ENCODE data around the gene PRSS53. TPM values are rescaled to one million over a fixed set of nuclear protein-coding genes. Genes with fewer than 3 reads are reported as not detected.

Gene PRSS53
- polyA plus RNA-seq, 4 donors = 0.59 to 2.1 (median 1.1) TPM

DNA sequence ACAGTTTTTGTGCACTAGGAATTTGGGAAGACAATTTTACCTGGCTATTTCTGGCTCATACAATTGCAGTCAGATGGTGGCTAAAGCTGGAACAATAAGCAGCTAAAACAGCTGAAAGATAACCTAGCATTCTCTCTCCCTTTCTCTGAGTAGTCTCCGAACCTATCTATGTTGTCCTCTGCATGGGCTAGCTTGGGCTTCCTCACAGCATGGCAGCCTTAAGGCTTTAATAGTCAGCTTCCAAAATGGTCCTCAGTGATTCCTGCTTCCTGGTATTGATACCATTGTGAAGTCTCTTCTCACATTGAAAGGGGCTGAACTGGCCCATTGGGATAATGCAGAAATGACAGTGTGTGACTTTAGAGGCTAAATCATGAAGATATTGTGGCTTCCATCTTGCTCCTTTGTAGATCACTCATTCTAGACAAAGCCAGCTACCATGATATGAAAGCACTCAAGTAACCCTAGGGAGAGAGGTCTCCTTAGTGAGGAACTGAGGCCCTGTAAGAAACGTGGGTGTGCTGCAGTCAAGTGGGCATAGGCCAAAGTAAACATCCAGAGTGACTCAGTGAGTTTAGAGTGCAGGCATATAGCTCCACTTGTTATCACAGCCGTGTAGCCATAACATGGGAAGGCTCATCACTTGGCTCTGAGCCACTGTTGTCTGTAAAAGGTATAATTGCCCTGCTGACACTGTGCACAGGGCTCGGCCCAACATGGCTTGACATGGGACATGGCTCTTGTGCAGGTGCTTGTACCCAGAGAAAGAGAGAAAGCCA, 11.3 kb upstream of the PRSS53 start:
- DNase-seq (ENCODE audit: low read depth in 4 of 4, low spot score in 3 of 4) = no peak

DNA sequence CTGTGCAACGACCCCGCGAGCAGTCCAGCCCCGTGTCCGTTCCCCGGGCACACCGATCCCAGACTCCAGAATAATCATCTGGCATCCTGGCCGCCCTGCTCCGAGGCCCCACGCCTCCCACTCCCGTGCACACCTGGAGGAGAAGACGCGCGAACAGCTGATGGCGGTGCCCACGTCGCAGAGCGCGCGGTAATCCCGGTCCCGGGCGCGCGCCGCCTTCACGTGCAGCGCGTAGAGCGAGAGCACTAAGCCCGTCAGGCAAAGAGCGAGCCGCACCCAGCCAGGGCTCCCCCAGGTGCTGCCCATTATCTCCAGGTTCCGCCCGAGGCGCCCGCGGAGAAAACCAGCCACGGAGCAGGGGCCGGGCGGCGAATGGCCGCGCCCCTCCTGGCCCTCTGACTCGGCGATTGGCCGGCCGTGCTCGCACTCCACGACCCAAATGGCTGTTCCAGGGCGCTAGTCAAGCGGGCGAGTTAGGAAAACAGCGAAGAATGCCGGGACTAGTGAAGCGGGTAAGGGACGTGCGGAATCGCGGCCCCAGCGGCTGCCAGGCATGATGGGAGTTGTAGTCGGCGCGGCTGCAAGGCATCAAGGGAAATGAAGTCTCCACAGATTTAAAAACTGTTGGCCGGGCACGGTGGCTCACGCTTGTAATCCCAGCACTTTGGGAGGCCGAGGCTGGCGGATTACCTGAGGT, 5.8 kb upstream of the PRSS53 start, which contains the start of gene VKORC1:
Gene VKORC1, minus strand, starts transcription at position 374 of the 697 bp plus-strand sequence. Its CDS starts 68 bp downstream, at position 306.
- DNase-seq (ENCODE audit: low read depth in 4 of 4, low spot score in 3 of 4) = peak; percentile 75 to 87 (median 82)

DNA sequence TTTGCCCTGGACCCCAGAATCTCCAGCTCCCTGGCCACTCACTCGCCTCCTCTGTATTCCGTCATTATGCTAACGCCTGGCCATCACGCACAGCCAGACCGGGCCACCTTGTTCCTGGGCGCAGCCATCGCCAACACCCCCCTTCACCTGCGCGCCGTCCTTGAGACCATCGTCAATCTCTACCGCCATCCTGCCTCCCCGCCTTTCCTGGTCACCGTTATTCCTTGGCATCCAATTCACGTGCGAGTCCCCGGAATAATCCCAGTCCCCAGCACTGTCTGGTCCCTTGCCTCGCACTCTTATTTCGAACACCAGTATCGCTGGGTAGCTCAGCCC, 5.3 kb upstream of the PRSS53 start:
- DNase-seq (ENCODE audit: low read depth in 4 of 4, low spot score in 3 of 4) = no peak

DNA sequence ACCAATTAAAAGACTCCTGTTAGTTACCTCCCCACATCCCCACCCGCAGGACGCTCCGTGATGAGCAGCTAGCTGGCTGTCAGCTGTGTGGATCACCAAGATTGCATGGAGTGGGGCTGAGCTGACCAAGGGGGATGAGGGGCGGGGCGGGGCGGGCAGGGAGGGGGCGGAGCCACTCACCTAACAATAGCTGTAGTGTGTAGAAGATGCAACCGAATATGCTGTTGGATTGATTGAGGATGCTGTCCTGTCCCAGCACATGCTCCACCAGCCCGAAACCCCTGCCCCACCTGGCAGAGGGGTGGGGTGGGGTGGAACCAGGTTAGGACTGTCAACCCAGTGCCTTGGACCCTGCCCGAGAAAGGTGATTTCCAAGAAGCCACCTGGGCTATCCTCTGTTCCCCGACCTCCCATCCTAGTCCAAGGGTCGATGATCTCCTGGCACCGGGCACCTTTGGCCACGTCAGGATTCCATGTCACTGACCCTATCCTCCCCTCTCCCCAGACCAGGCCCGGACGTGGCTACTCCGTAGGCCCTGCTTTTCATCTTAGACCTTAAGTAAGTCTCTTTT, 4.5 kb upstream of the PRSS53 start:
- DNase-seq (ENCODE audit: low read depth in 4 of 4, low spot score in 3 of 4) = no peak

DNA sequence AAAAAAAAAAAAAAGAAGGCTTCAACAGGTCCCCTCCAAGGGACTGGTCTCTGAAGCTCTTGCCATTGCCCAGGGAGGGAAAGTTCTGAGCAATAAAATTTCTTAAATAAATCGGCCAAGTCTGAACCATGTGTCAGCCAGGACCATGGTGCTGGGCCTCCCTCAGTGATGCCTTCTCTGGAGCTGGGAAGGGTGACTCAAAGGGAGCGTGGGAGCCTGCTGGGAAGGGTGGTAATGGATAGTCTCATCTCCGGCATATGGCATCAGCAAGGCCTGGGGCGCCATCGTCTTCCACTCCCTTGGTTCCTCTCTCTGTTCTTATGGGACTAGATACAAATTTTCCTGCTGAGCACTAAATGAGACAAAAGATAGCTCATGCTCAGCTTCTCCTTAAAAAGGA, 3.6 kb upstream of the PRSS53 start:
- no peak for DNase-seq (ENCODE audit: low read depth in 4 of 4, low spot score in 3 of 4)

DNA sequence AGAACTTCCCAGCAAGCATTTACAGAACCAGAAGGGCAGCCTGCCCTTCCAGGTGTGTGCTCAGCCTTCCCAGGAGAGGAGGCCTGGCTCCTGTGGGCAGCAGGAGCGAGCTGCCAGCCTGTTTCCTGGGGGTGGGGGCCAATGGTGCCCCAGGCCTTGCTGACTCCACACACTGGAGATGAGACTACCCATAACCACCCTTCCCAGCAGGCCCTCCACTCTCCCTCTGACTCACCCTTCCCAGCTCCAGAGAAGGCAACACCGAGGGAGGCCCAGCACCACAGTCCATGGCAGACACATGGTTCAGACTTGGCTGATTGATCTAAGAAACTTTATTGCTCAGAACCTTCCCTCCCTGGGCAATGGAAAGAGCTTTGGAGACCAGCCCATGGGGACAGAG, 1.8 kb upstream of the PRSS53 start:
- no peak for DNase-seq (ENCODE audit: low read depth in 4 of 4, low spot score in 3 of 4)

DNA sequence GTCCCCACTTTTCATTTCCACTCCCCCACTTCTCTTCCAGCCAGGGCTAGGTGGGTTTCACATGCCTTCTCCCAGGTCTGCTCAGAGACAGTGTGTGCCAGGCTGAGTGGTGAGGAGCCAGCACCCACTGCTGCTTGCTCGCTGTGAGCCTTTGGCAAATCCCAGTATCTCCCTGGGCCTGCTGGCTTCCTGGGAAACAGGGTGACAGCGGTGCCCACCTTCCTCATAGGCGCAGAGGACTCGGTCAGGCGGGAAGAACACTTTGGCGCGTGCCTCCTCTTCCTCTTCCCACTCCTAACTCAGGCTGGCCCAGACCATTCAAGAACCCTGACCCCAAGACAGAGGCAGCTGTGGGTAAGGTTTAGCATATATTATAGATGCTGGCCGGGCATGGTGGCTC, 456 bp upstream of the PRSS53 start:
- no peak for DNase-seq (ENCODE audit: low read depth in 4 of 4, low spot score in 3 of 4)

DNA sequence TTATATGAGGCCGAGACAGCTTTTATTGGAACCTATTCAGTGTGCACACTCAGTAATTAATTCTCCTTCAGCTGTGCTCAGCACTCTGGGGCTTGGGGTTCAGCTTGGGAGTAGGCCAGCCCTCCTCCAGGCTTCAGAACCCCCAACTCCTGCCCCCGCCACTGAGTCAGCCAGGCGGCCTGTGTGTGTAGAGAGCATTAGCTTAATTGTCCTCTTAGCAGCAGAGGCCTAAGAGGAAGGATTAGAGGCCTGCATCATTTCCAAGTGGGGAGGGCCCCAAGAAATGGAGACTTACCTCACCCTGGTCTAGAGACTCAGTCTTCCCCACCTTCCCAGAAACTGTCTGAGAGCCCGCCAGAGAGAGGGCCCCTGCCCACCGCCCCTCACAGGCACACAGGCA, 772 bp downstream of the PRSS53 start:
- DNase-seq (ENCODE audit: low read depth in 4 of 4, low spot score in 3 of 4) = no peak

DNA sequence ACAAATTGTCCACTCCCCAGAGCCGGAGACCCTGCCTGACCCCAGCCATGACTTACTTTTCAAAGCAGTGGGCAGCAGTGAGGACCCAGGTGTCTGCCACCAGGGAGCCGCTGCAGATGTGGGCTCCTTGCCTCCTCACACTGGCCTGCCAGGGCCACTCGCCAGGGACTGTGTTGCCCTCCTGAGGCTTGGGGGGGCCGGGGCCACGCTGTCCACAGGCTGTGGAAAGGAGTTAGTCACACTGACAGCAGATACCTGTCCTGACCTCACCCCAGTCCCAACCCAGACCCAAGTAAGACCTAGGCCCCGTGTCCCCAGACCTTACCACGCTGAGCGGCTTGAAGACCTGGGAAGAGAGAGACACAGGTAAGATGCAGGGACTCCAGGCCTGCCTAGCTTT, 1.3 kb downstream of the PRSS53 start:
- DNase-seq (ENCODE audit: low read depth in 4 of 4, low spot score in 3 of 4) = no peak

DNA sequence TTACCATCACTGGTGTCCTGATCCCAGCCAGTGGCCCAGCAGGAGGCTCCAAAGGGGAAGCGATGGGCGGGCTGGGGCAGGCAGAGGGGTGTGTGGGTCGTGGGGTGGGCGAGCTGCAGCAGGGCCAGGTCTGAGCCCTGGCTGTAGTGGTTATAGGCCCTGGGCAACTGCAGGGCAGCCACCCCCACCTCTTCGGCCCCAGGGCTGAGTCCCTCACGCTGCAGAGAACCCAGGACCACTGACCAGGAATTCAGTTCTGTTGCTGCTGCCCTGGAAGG, 2.2 kb downstream of the PRSS53 start:
- DNase-seq (ENCODE audit: low read depth in 4 of 4, low spot score in 3 of 4) = no peak

DNA sequence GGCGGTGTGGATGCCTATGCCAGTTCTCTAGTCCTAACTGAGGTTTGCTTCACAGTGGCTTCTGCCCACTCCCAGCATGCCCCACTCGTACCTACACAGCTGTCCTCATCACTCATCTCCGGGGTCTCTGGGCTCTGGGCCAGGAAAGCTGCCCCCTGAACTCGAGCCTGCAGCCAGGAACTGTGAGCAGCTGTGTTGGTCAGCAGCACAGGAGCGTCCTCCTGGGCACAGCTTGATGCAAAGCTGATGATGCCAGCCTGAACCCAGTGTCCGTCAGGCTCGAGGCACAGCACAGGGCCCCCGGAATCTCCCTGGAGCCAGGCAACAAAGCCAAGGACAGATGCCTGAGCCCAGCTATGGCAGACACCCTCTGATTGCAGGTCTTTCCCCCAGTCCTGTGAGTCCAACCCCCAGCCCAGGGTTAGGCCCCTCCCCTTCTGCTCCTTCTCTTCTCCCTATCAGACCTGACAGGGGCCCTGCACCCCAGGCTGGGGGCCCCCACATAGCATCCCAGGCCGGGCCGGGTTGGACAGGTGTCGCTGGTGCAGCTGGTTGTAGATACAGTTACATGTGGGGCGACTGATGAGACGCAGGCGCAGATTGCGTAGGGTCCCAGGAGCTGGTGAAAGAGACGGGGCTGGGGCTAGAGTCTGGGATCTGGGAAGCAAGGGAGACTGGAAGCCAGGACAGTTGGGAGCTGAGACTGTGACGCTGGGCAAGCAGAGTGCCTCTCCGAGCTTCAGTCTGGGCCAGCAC, 2.7 kb downstream of the PRSS53 start:
- no peak for DNase-seq (ENCODE audit: low read depth in 4 of 4, low spot score in 3 of 4)

DNA sequence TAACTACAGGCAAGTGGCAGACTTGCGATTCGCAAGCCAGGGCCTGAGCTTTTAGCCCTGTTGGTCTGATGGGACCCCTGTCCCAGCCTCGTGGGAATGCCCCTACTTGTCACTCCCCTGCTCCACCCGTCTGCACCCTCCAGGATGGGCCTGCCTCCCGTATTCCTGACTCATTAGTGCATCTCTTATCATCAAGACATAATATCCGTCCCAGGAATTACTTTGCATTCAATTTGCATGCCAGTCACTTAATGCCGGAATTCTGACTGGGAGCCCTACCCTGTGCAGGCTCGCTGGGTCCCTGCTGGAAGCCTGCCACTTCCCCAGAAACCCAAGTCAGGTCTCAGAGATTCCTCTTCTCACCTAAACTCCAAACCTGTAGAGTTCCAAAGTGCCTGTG, 3.3 kb downstream of the PRSS53 start:
- no peak for DNase-seq (ENCODE audit: low read depth in 4 of 4, low spot score in 3 of 4)

DNA sequence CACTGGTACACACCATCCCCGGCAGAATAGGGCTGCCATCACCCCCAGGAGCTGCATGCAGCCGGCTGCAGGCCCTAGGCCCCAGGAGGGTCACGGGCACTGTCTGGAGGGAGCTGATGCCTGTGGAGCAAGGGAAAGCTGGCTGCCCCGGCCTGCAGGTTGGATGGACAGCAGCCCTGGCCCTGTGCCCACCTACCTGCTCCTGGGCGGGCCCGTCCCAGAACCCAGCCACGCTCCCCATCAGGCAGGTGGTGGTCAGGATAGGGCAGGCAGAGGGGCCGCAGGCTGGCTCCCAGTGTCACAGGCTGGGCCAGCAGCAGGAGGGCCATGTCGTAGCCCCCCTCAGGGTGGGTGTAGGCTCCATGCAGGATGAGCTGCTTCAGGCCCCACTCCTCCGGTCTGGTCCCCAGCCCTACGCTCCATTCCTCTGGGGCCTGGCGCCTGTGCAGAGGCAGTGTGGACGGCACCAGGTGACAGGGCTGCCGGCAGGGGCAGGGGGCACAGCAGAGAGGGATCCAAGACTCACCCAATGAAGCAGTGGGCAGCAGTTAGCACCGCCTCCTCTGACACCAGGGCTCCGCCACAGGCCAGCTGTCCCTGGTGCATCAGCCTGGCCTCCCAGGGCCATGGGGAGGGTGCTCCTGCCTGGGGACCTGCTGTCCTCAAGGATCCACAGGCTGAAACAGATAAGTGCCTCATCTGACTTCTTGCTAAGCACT, 4.0 kb downstream of the PRSS53 start:
- no peak for DNase-seq (ENCODE audit: low read depth in 4 of 4, low spot score in 3 of 4)

DNA sequence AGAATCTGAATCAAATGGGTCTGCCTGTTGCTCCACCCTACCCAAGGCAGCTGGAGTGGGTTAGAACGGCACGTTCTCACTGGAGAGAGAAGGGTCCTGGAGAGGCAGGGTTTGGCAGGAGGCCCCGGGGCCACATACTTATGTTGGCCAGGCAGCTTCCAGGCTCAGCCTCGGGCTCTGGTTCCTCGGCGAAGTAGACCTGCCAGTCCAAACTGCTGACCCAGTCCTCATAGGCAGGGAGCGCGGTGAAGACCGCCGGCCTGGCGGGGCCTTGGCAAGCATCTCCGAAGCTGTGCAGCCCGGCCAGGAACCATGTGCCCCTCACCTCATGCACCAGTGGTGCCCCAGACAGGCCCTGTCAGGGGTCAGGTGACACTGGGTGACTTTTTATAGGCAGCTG, 4.8 kb downstream of the PRSS53 start:
- DNase-seq (ENCODE audit: low read depth in 4 of 4, low spot score in 3 of 4) = no peak

DNA sequence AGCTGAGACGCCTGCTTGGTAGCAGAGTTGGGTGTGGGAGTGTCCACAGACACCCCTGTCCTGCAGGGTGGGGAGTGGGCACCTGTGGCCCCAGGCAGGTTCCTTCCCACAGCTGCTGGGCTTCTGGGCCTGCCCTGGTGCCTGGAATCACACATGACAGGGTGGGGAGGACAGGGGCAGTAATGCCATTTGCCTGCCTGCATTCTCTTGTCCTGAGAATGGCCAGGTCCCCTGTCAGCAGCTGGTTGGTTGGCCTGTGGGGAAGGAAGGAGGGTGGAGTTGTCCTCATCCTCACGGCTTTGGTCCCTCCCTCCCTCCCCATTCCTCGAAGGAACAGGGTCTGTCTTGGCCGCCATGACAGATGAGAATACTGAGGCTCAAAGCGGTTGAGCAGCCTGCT, 5.2 kb downstream of the PRSS53 start:
- no peak for DNase-seq (ENCODE audit: low read depth in 4 of 4, low spot score in 3 of 4)

DNA sequence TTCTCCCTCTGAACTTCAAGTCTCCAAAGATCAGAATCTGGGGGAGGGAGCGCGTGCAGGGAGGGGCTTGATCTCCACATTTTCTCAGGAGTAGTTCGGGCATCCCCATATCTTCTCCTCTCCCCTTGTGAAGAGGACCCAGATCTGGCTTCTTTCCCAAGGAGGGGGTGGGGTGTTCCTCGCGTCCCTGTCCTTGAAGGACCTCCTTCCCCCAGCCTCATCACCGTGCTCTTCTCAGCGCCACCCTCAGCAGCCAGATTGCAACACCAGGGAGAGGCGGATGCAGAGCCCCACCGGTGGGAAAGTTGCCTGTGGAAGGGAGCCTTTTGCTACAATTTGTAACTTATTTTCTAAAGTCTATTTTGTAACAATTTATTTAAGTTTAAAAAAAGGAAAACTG, 5.7 kb downstream of the PRSS53 start:
- DNase-seq (ENCODE audit: low read depth in 4 of 4, low spot score in 3 of 4) = no peak

DNA sequence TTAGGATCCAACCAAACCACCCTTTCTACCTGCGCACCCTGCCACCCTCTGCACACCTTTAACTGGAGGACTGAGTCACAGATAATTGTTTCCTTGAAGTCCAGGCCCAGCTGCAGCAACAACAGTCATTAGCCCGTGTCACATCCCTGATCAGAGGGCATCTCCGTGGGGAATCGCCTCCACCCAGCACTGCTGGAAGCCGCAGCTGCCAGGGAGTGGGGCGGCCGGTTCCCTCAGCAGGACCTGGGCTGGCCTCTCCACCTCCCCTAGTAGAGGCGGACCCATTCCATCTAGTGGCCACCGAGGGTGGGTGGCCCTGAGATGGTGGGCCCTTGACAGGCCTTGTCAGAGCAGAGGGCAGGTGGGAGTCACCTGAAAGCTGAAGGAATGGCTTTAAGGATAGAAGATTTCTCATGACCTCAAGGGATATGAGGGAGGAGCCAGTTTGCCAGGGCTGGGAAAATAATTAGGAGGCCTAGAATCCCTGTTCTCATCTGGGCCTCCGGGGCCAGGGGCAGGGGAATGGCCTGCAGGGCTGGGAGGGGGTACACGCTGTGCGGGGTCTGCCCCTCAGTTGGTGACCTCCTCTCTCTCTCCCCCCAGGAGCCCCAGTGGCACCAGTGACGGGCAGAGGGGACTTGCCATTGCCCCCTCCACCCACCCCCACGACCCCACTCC, 6.2 kb downstream of the PRSS53 start:
- DNase-seq (ENCODE audit: low read depth in 4 of 4, low spot score in 3 of 4) = no peak

DNA sequence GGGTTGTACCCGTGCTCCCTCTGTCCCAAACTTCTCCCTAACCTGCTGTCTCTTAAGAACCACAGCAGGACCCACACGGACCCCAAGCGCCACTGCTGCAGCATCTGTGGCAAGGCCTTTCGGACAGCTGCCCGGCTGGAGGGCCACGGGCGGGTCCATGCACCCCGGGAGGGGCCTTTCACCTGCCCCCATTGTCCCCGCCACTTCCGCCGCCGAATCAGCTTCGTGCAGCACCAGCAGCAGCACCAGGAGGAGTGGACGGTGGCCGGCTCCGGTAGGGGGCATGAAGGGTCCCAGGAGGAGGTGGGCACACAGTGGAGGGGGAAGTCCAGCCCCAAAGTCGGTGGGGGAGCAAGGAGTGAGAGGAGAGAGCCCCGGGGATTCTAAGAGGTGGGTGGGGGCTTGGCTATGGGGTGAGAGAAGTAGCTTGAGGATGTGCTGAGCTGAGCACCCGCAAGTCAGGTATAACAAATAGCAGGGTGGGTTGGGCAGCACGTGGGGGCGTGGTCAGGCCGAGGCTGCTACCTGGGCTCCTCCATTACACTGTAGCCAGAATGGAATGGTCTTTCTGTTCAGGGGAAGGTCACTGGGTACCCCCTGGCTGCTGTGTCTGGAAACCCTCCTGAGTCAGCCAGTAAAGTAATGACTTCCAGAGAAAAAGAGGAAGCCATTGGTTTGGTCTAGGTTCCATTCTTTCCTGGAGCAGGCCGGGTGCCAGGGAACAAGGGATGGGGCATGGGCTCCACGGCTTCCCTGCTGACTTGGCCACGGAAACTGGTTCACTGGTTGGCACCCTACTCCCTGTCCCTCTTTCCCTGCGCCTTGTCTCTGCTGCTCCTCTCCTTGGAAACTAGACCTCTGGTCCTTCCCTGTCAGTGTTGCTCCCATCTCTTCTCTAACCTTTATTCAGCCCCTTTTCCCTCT, 7.1 kb downstream of the PRSS53 start:
- no peak for DNase-seq (ENCODE audit: low read depth in 4 of 4, low spot score in 3 of 4)

DNA sequence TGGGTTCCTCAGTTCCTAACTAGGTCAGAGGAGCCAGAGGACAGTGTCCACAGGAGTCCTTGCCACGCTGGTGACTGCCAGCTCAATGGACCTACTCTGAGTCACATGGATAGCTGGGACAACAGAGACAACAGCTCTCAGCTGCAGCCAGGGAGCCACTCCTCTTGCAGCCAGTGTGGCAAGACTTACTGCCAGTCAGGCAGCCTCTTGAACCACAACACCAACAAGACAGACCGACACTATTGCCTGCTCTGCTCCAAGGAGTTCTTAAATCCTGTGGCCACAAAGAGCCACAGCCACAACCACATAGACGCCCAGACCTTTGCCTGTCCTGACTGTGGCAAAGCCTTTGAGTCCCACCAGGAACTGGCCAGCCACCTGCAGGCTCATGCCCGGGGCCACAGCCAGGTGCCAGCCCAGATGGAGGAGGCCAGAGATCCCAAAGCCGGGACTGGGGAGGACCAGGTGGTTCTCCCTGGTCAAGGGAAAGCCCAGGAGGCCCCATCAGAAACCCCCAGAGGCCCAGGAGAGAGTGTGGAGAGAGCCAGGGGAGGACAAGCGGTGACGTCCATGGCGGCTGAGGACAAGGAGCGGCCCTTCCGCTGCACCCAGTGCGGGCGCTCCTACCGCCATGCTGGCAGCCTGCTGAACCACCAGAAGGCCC, 7.9 kb downstream of the PRSS53 start:
- no peak for DNase-seq (ENCODE audit: low read depth in 4 of 4, low spot score in 3 of 4)

Measured in left renal pelvis (tissue), 4 donors.